Activated CD8-positive, alpha-beta memory T cell treated with anti-CD3 and anti-CD28 coated beads for 36 hours (primary cell): ENCODE data around the gene METTL6. TPM values are rescaled to one million over a fixed set of nuclear protein-coding genes. Genes with fewer than 3 reads are reported as not detected.

Experiments
- CTCF ChIA-PET: fragments of 350-600 bp; sonication (Branson Sonifier 250); formaldehyde crosslinking; loops from one replicate; lab custom pipeline; 2021; ENCODE audit warnings: antibody characterized with exemption; lab: Charles Lee
- POLR2A ChIA-PET: fragments of 350-600 bp; sonication (Branson Sonifier 250); formaldehyde crosslinking; loops from one replicate; lab custom pipeline; 2021; ENCODE audit warnings: antibody characterized with exemption; lab: Charles Lee
- total RNA-seq, 2 experiments: library from RNA; stranded (reverse); gene quantifications; one replicate each; pipeline ENCODE4 v1.2.3, GENCODE V29; 2021

The METTL6 gene
- total RNA-seq, 2 experiments from 2014 or later, result 22.2 to 23.3 TPM

GRCh38 chr3:15452156-15452555 lies 24.8 kb upstream of the METTL6 start:
- ChIA-PET CTCF (no interaction called here), POLR2A (interaction anchor here (0.7 kb wide), 1 partner anchor 246 kb away, joined by 3 read pairs; the partner anchor contains the start of gene CAPN7)

GRCh38 chr3:15451216-15452113 lies 24.1 kb upstream of the METTL6 start:
- CTCF ChIA-PET, result no interaction called here
- POLR2A ChIA-PET, result interaction anchor here (0.7 kb wide), 1 partner anchor 246 kb away, joined by 3 read pairs; the partner anchor contains the start of gene CAPN7

- ChIA-PET CTCF (no interaction called here), POLR2A (no interaction called here)
Observed at GRCh38 chr3:15450438-15451215, 23.3 kb upstream of the METTL6 start.

GRCh38 chr3:15449489-15450224 lies 22.3 kb upstream of the METTL6 start:
- ChIA-PET POLR2A (no interaction called here), CTCF (no interaction called here)

- CTCF ChIA-PET, result interaction anchor here (1.0 kb wide), 1 partner anchor 335 kb away, joined by 3 read pairs; no protein-coding TSS in a partner anchor
- POLR2A ChIA-PET, result no interaction called here
Observed at GRCh38 chr3:15443826-15444524, 16.6 kb upstream of the METTL6 start.

- POLR2A ChIA-PET, result no interaction called here
Observed at GRCh38 chr3:15440891-15441290, 13.5 kb upstream of the METTL6 start.

GRCh38 chr3:15439476-15439875 lies 12.1 kb upstream of the METTL6 start:
- ChIA-PET CTCF (no interaction called here), POLR2A (no interaction called here)

More at GRCh38 chr3:15440891-15441290, 13.5 kb upstream of the METTL6 start:
- CTCF ChIA-PET, result no interaction called here

GRCh38 chr3:15438983-15439382 lies 11.6 kb upstream of the METTL6 start:
- ChIA-PET CTCF (no interaction called here), POLR2A (no interaction called here)

- POLR2A ChIA-PET, result interaction anchor here (1.0 kb wide), 1 partner anchor 11 kb away, joined by 3 read pairs; no protein-coding TSS in a partner anchor
- CTCF ChIA-PET, result no interaction called here
Observed at GRCh38 chr3:15436246-15436645, 8.9 kb upstream of the METTL6 start.

GRCh38 chr3:15434756-15435155 lies 7.4 kb upstream of the METTL6 start:
- POLR2A ChIA-PET, result no interaction called here
- CTCF ChIA-PET, result interaction anchor here (1.2 to 1.3 kb wide), 2 partner anchors 15 to 29 kb away, joined by 3 to 5 read pairs; no protein-coding TSS in a partner anchor

GRCh38 chr3:15433531-15433930 lies 6.2 kb upstream of the METTL6 start:
- ChIA-PET CTCF (interaction anchor here (1.2 kb wide), 1 partner anchor 28 kb away, joined by 3 read pairs; no protein-coding TSS in a partner anchor), POLR2A (no interaction called here)

GRCh38 chr3:15431256-15431837 lies 4.0 kb upstream of the METTL6 start:
- CTCF ChIA-PET, result interaction anchor here (0.5 kb wide), 1 partner anchor 12 kb away, joined by 3 read pairs; no protein-coding TSS in a partner anchor

GRCh38 chr3:15430624-15431023 lies 3.3 kb upstream of the METTL6 start:
- ChIA-PET CTCF (interaction anchor here (0.6 kb wide), 2 partner anchors 38 to 83 kb away, joined by 3 read pairs; no protein-coding TSS in a partner anchor), POLR2A (interaction anchor here (0.6 kb wide), 1 partner anchor 27 kb away, joined by 3 read pairs; no protein-coding TSS in a partner anchor)

More at GRCh38 chr3:15431256-15431837, 4.0 kb upstream of the METTL6 start:
- POLR2A ChIA-PET, result interaction anchor here (0.6 kb wide), 1 partner anchor 27 kb away, joined by 3 read pairs; no protein-coding TSS in a partner anchor

- ChIA-PET CTCF (no interaction called here), POLR2A (interaction anchor here (0.5 to 0.7 kb wide), 2 partner anchors 72 to 234 kb away, joined by 7 to 8 read pairs; no protein-coding TSS in a partner anchor)
Observed at GRCh38 chr3:15429080-15429479, 1.7 kb upstream of the METTL6 start.

GRCh38 chr3:15428539-15428938 lies 1.2 kb upstream of the METTL6 start:
- CTCF ChIA-PET, result no interaction called here
- POLR2A ChIA-PET, result interaction anchor here (0.7 kb wide), 1 partner anchor 72 kb away, joined by 7 read pairs; no protein-coding TSS in a partner anchor

GRCh38 chr3:15427981-15428380 lies 637 bp upstream of the METTL6 start:
- CTCF ChIA-PET, result no interaction called here
- POLR2A ChIA-PET, result no interaction called here

GRCh38 chr3:15426579-15427118 lies 695 bp downstream of the METTL6 start:
- CTCF ChIA-PET, result interaction anchor here (1.5 kb wide), 1 partner anchor 22 kb away, joined by 4 read pairs; no protein-coding TSS in a partner anchor
- POLR2A ChIA-PET, result no interaction called here
